ENCODE results near the gene ACSM2A. TPM values are rescaled to one million over a fixed set of nuclear protein-coding genes. Genes with fewer than 3 reads are reported as not detected.
"Not testable (repeated sequence)": the region's sequence is repeated elsewhere in the genome, so short reads cannot be mapped to it uniquely, and the experiment has no call there.

Gene ACSM2A
- polyA plus RNA-seq, 5 donors: 0.19 to 0.87 (median 0.62) TPM

GRCh38 chr16:20453633-20454032, 2.3 kb downstream of the ACSM2A start:
- DNase-seq: not testable (repeated sequence)

DNA sequence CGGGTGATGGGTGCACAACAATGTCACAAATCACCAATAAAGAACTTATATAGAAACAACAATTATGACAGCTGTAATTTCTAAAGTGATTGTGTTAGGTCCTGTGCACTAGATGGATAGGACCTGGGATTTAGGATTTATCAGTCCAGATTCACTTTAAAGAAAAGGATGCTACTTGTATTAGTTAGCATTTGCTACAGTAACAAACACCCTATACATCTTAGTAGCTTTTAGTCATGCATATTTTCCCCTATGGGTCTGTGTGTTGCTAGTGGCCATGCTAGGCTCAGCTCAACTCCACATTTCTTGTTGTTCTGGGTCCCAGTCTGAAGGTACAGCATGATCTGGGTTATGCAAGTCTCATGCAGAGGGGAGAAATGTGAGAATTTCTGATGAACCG, 7.9 kb downstream of the ACSM2A start:
- DNase-seq: not testable (repeated sequence)

DNA sequence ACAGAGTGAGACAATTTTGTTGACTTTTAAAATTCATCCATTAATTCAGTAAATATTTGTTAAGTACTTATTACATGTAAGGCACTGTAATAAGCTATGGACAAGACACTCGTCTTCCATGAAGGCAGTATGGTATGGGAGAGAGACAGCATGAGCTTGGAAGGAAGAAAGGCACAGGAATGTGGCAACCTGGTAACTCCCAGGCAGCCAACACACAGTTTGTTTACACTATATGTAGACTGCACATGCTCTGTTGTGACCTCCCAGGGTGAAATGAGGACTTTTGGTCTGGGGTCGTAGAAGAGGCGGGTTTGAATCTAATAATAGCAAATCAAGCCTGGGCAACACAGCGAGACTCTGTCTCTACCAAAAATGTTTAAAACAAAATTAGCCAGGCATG, 9.0 kb downstream of the ACSM2A start:
- not testable (repeated sequence) for DNase-seq

- DNase-seq: not testable (repeated sequence)
Measured at GRCh38 chr16:20468954-20469353, 17.6 kb downstream of the ACSM2A start.

GRCh38 chr16:20469930-20470329, 18.6 kb downstream of the ACSM2A start:
- DNase-seq: not testable (repeated sequence)

- DNase-seq: not testable (repeated sequence)
Measured at GRCh38 chr16:20470732-20471131, 19.4 kb downstream of the ACSM2A start.

GRCh38 chr16:20477188-20477744, 25.9 kb downstream of the ACSM2A start:
- not testable (repeated sequence) for DNase-seq

DNA sequence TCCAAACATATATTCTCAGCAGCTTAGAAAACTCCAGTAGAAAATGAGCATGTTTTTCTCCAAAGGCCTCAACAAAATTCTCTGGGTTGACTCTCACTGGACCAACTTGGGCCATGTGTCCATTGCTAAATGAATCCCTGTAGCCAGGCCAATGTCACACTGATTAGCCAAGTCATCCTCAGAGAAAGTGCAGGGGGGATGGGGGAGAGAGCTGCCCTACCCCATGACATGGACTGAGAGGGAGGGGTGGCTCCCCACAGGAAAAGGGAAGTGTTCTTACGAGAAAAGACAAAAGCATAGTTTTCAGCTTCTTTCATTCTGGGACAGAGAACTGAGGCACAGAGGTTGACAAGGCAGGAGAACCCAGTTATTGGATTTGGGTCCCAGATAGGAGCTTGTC, 32.7 kb downstream of the ACSM2A start:
- not testable (repeated sequence) for DNase-seq

DNA sequence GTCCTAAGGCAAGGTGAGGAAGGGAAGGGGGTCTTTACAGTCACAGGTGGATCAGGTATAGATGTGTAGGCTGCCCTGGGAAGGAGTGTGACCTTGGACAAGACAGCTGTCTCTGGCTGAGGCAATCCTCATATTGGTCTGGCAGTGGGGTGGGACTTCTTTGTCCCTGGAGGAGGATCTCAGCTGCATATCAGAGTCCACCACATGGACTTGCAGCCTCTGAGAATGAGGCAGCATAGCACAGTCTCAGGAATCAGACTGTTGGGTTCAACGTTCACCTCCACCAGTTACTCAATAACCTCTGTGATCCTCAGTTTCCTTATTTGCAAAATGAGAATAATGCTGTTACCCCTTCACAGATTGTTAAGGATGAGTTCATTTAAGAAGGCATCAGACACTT, 33.4 kb downstream of the ACSM2A start:
- DNase-seq: no peak

GRCh38 chr16:20485408-20485807, 34.1 kb downstream of the ACSM2A start:
- no peak for DNase-seq

GRCh38 chr16:20490994-20491393, 39.7 kb downstream of the ACSM2A start:
- not testable (repeated sequence) for DNase-seq

- not testable (repeated sequence) for DNase-seq
Measured at GRCh38 chr16:20491448-20491847, 40.1 kb downstream of the ACSM2A start.

GRCh38 chr16:20504418-20504817, 53.1 kb downstream of the ACSM2A start:
- DNase-seq: no peak

DNA sequence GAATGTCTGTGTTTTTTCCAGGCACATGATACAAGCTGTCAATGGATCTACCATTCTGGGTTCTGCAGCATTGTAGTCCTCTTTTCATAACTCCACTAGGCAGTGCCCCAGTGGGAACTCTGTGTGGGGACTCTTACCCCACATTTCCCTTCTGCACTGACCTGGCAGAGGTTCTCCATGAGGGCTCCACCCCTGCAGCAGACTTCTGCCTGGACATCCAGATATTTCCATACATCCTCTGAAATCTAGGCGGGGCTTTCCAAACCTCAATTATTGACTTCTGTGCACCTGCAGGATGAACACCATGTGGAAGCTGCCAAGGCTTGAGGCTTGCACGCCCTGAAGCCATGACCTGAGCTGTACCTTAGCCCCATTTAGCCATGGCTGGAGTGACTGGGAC, 56.0 kb downstream of the ACSM2A start:
- no peak for DNase-seq

- no peak for DNase-seq
Measured at GRCh38 chr16:20510323-20510722, 59.0 kb downstream of the ACSM2A start.

- no peak for DNase-seq
Measured at GRCh38 chr16:20515688-20516090, 64.4 kb downstream of the ACSM2A start.

GRCh38 chr16:20517149-20517548, 65.8 kb downstream of the ACSM2A start:
- DNase-seq: no peak

DNA sequence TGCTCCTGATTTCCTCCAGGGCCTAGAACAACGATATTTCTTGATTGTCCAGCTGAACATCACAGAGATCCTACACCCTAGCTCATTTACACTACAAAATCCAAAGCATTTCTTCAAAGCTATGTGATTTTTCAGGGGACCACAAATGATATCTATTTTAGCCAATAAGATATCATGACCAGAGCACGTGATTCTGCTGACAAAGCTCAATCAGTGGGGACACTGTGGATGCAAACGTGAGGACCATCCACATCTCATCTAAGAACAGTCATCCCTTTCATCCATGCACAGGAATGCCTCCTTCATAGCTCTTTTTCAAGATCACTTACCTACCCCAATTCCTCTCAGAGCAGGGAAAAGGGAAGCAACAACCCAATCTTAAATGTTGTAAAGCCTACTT, 67.9 kb downstream of the ACSM2A start:
- no peak for DNase-seq

- DNase-seq: no peak
Measured at GRCh38 chr16:20520103-20520502, 68.8 kb downstream of the ACSM2A start.

DNA sequence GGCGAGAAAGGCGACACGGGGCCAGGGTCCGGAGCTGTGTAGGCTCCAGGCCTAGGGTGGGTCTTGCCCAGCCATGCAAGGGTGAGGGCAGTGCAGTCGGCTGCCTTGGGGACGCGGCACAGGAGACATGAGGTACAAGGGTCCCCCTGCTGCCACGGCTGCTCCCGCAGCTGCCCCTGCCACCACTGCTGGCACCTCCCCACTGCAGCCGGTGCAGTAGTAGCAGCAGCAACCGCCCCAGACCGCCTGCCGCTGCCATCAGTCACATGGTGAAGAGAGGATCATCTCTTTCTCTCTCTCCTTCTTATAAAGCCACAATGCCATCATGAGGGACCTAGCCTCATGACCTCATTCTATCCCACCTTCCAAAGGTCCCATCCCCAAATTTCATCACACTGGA, 80.5 kb downstream of the ACSM2A start:
- not testable (repeated sequence) for DNase-seq

GRCh38 chr16:20532284-20532792, 81.0 kb downstream of the ACSM2A start:
- DNase-seq: not testable (repeated sequence)

- not testable (repeated sequence) for DNase-seq
Measured at GRCh38 chr16:20536669-20537068, 85.3 kb downstream of the ACSM2A start.

Data from right lung (tissue), 5 donors.